CD14-positive monocyte (primary cell): Measurements from ENCODE around the gene ZNF423. TPM values are rescaled to one million over a fixed set of nuclear protein-coding genes. Genes with fewer than 3 reads are reported as not detected.

Experiments used
- DNase-seq, 3 donors: peaks; one replicate each; pipeline ENCODE4 v3.0.0-alpha.2; 2011 to 2022
- H2AFZ ChIP-seq: 2 replicates; pipeline ENCODE4 v1.6.0; 2012; ENCODE audit warnings: mild to moderate bottlenecking, low read depth, low read length, inconsistent platforms; ENCODE audit not compliant: insufficient read depth, poor library complexity, severe bottlenecking
- H3K27ac ChIP-seq, 2 donors: 1 replicate in 1 of 2; 2 replicates in 1 of 2; pipeline ENCODE4 v1.5.1; 2012 to 2013; ENCODE audit warnings: low read length in 2 of 2, control low read depth in 1 of 2, inconsistent platforms in 1 of 2, low read depth in 1 of 2, mild to moderate bottlenecking in 1 of 2
- H3K27me3 ChIP-seq, 2 donors: one replicate each; pipeline versions ENCODE4 v1.6.0 to v1.6.1; 2011 to 2013; ENCODE audit warnings: low read length in 2 of 2; ENCODE audit not compliant: control insufficient read depth in 2 of 2, insufficient read depth in 2 of 2
- H3K36me3 ChIP-seq, 2 donors: replicated peaks in 1 of 2; 1 replicate in 1 of 2; 2 replicates in 1 of 2; pipeline versions ENCODE4 v1.5.1 to v1.6.1; 2012 to 2013; ENCODE audit warnings: low read length in 2 of 2, control low read depth in 1 of 2, inconsistent platforms in 1 of 2, mild to moderate bottlenecking in 1 of 2; ENCODE audit not compliant: insufficient read depth in 2 of 2, control insufficient read depth in 1 of 2
- H3K4me1 ChIP-seq, 2 donors: 1 replicate in 1 of 2; 2 replicates in 1 of 2; pipeline versions ENCODE4 v1.5.1 to v1.6.1; 2012 to 2013; ENCODE audit warnings: low read length in 2 of 2, control low read depth in 1 of 2, inconsistent platforms in 1 of 2, mild to moderate bottlenecking in 1 of 2, moderate library complexity in 1 of 2; ENCODE audit not compliant: insufficient read depth in 2 of 2, control insufficient read depth in 1 of 2
- H3K4me2 ChIP-seq: replicated peaks from 2 replicates; pipeline ENCODE3; 2012; ENCODE audit warnings: low read length, moderate library complexity, mild to moderate bottlenecking; ENCODE audit not compliant: poor library complexity, severe bottlenecking; ENCODE audit errors: extremely low read depth
- H3K4me3 ChIP-seq, 3 experiments: fragments of 200-600 bp in 1 of 3; sonication (generic) in 1 of 3; replicated peaks in 1 of 3; 1 replicate in 2 of 3; 2 replicates in 1 of 3; pipeline ENCODE4 v1.5.1; 2011 to 2013; ENCODE audit warnings: low read length in 3 of 3, mild to moderate bottlenecking in 3 of 3, control low read depth in 2 of 3, low read depth in 2 of 3, inconsistent platforms in 1 of 3, moderate library complexity in 1 of 3
- H3K79me2 ChIP-seq: 2 replicates; pipeline ENCODE4 v1.6.0; 2012; ENCODE audit warnings: mild to moderate bottlenecking, control low read depth, inconsistent platforms, low read length, moderate library complexity; ENCODE audit not compliant: insufficient read depth
- H3K9ac ChIP-seq: 2 replicates; pipeline ENCODE4 v1.6.0; 2017; ENCODE audit warnings: low read length, mild to moderate bottlenecking; ENCODE audit not compliant: insufficient read depth, poor library complexity, severe bottlenecking
- H3K9me3 ChIP-seq, 2 donors: replicated peaks in 1 of 2; 1 replicate in 1 of 2; 2 replicates in 1 of 2; pipeline versions ENCODE4 v1.5.1 to v1.6.1; 2012 to 2013; ENCODE audit warnings: low read length in 2 of 2, control low read depth in 1 of 2; ENCODE audit not compliant: control insufficient read depth in 1 of 2, insufficient read depth in 1 of 2
- H4K20me1 ChIP-seq: 2 replicates; pipeline ENCODE4 v1.6.0; 2012; ENCODE audit warnings: mild to moderate bottlenecking, low read length, control low read depth, moderate library complexity; ENCODE audit not compliant: insufficient read depth
- H3K27ac Mint-ChIP-seq, 7 donors: one replicate each; pipeline ENCODE4 v1.8.0; 2020; ENCODE audit warnings: mild to moderate bottlenecking in 7 of 7, mixed read lengths in 7 of 7, moderate library complexity in 6 of 7, inconsistent platforms in 2 of 7
- H3K27me3 Mint-ChIP-seq, 3 donors: one replicate each; pipeline ENCODE4 v1.8.0; 2021 to 2022; ENCODE audit warnings: low read depth in 3 of 3, mild to moderate bottlenecking in 3 of 3, mixed read lengths in 3 of 3, moderate library complexity in 3 of 3, inconsistent platforms in 1 of 3
- H3K36me3 Mint-ChIP-seq, 2 donors: one replicate each; pipeline ENCODE4 v1.8.0; 2020; ENCODE audit warnings: mixed read lengths in 2 of 2, inconsistent platforms in 1 of 2, mild to moderate bottlenecking in 1 of 2
- H3K4me1 Mint-ChIP-seq: one replicate; pipeline ENCODE4 v1.8.0; 2020; ENCODE audit warnings: mild to moderate bottlenecking, mixed read lengths
- H3K4me3 Mint-ChIP-seq, 2 donors: one replicate each; pipeline ENCODE4 v1.8.0; 2020; ENCODE audit warnings: mild to moderate bottlenecking in 2 of 2, mixed read lengths in 2 of 2, moderate library complexity in 1 of 2
- H3K9me3 Mint-ChIP-seq, 7 donors: one replicate each; pipeline ENCODE4 v1.8.0; 2020 to 2022; ENCODE audit warnings: mixed read lengths in 7 of 7, mild to moderate bottlenecking in 6 of 7, moderate library complexity in 6 of 7, inconsistent platforms in 2 of 7
- CTCF ChIP-seq: fragments of 200-600 bp; IDR thresholded peaks from one replicate; pipeline ENCODE4 v1.8.0; 2022; ENCODE audit warnings: antibody characterized with exemption, mild to moderate bottlenecking
- WGBS: methylation state at CpG from one replicate; pipeline ENCODE4 v1.1.5; 2013; ENCODE audit warnings: missing lambda C conversion rate; ENCODE audit not compliant: insufficient coverage; 5-methylcytosine and 5-hydroxymethylcytosine counted together
- intact Hi-C, 2 donors: fragments of 100-400 bp; cut with micrococcal nuclease; formaldehyde crosslinking; loops; one replicate each; pipeline versions ENCODE4 v1.15.0 to v1.15.1; 2023
- polyA plus RNA-seq, 3 donors: library from polyadenylated mRNA; depleted of rRNA in 1 of 3; unstranded in 2 of 3; stranded (reverse) in 1 of 3; fragments of 300-500 nt in 2 of 3; fragments of >200 nt in 1 of 3; fragmentation: Illumina TruSeq in 2 of 3; gene quantifications; 1 replicate in 2 of 3; 2 replicates in 1 of 3; pipeline ENCODE4 v1.2.3, GENCODE V29; 2012 to 2021

Gene ZNF423
- polyA plus RNA-seq, 3 donors = not detected

- Histone ChIP-seq H3K4me3 (no peak overlapping the region), H4K20me1 (no peaks in the 10 kb centered on the region), H2AFZ (no peak overlapping the region), H3K36me3 (no peaks in the 10 kb centered on the region), H3K9me3 (no peaks in the 10 kb centered on the region), H3K27ac (no peak overlapping the region), H3K4me2 (no peak overlapping the region), H3K4me1 (no peaks in the 10 kb centered on the region), H3K79me2 (no peaks in the 10 kb centered on the region), H3K9ac (no peak overlapping the region), H3K27me3 (peaks cover 0 to 4% of the 10 kb centered on the region in 2 donors)
- WGBS = 86% methylated on average over 5 of the region's 8 CpGs
- TF ChIP-seq CTCF = no peak
- Mint-ChIP-seq H3K4me3 (no peak overlapping the region), H3K9me3 (peaks cover 0 to 4% (median 0%) of the 10 kb centered on the region in 7 donors), H3K27ac (no peak overlapping the region), H3K36me3 (no peaks in the 10 kb centered on the region), H3K4me1 (peaks cover 6% of the 10 kb centered on the region), H3K27me3 (peaks cover 5 to 7% (median 6%) of the 10 kb centered on the region in 3 donors)
- no peak for DNase-seq
- intact Hi-C loops = no loop called here
Observed at GRCh38 chr16:49455991-49456745, 399.7 kb downstream of the ZNF423 start.

GRCh38 chr16:49455181-49455990 lies 400.5 kb downstream of the ZNF423 start:
- H3K9me3 Mint-ChIP-seq = peaks cover 0 to 4% (median 0%) of the 10 kb centered on the region in 7 donors
- H3K4me1 ChIP-seq = no peaks in the 10 kb centered on the region
- H3K4me3 Mint-ChIP-seq = no peak overlapping the region
- H3K9me3 ChIP-seq = no peaks in the 10 kb centered on the region
- H3K9ac ChIP-seq = no peak overlapping the region
- DNase-seq = no peak
- no peaks in the 10 kb centered on the region for H3K36me3 Mint-ChIP-seq
- peaks cover 6% of the 10 kb centered on the region for H3K4me1 Mint-ChIP-seq
- no peak overlapping the region for H3K4me3 ChIP-seq
- no peaks in the 10 kb centered on the region for H3K79me2 ChIP-seq
- no peak overlapping the region for H3K4me2 ChIP-seq
- no peak for TF ChIP-seq CTCF
- no peak overlapping the region for H3K27ac Mint-ChIP-seq
- H3K27me3 Mint-ChIP-seq = peaks cover 5 to 7% (median 6%) of the 10 kb centered on the region in 3 donors
- 92% methylated on average over 4 of the region's 11 CpGs for WGBS
- intact Hi-C loops = no loop called here
- H3K27me3 ChIP-seq = peaks cover 0 to 4% of the 10 kb centered on the region in 2 donors
- no peaks in the 10 kb centered on the region for H4K20me1 ChIP-seq
- H2AFZ ChIP-seq = no peak overlapping the region
- H3K36me3 ChIP-seq = no peaks in the 10 kb centered on the region
- H3K27ac ChIP-seq = no peak overlapping the region
